ENCODE data around the gene SCUBE2. TPM values are rescaled to one million over a fixed set of nuclear protein-coding genes. Genes with fewer than 3 reads are reported as not detected.

The SCUBE2 gene
- total RNA-seq, 4 donors from 2014 or later, result 0.24 to 3.6 (median 2.3) TPM

DNA sequence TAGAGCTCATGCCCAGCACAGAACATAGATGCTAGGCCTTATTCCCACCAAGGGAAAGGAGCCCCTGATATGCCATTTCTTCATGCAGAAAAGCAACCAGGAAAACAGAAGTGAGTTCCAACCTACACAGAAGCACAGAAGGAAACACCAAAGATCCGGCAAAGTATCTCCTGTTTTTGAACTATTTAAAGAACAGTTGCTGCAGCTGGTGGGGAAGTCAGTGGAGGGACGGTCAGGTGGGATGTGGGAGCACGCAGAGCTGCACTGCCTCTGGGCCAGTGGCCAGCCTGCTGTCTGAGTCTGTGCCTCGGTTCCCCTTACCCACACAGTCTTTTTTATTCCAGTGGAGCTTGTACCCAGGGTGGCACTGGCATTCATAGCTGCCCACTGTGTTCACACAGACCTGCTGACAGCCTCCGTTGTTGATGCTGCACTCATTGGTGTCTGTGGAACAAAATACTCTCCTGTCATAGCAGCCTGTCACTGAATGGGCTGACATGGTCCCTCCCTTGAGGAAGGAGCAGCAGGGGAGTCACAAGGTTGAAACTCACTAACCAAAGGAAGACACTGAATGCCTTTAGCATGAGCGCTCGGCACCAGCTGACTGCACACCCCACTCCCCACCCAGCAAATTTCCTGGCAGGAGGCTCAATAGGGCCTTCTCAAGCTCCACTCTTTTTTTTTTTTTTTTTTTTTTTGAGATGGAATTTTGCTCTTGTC, 37.9 kb downstream of the SCUBE2 start:
- Histone ChIP-seq H3K27me3 (no peaks in the 10 kb centered on the region), H3K4me1 (peaks cover 0 to 7% of the 10 kb centered on the region in 2 donors), H3K9me3 (no peaks in the 10 kb centered on the region), H3K27ac (no peak overlapping the region), H3K36me3 (no peaks in the 10 kb centered on the region), H3K4me3 (no peak overlapping the region)
- ATAC-seq (no peak), DNase-seq (no peak)
- in situ Hi-C loops (cut with MboI; ENCODE audit: low sequenced_read_pairs in 4 of 4) (no loop called here), intact Hi-C loops (cut with DNase I; ENCODE audit: low total_unique reads) (no loop called here)
- no peak for TF ChIP-seq POLR2A (IDR thresholded peaks at IDR 0.05)
- TF ChIP-seq, protein P1, sequence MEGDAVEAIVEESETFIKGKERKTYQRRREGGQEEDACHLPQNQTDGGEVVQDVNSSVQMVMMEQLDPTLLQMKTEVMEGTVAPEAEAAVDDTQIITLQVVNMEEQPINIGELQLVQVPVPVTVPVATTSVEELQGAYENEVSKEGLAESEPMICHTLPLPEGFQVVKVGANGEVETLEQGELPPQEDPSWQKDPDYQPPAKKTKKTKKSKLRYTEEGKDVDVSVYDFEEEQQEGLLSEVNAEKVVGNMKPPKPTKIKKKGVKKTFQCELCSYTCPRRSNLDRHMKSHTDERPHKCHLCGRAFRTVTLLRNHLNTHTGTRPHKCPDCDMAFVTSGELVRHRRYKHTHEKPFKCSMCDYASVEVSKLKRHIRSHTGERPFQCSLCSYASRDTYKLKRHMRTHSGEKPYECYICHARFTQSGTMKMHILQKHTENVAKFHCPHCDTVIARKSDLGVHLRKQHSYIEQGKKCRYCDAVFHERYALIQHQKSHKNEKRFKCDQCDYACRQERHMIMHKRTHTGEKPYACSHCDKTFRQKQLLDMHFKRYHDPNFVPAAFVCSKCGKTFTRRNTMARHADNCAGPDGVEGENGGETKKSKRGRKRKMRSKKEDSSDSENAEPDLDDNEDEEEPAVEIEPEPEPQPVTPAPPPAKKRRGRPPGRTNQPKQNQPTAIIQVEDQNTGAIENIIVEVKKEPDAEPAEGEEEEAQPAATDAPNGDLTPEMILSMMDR (IDR thresholded peaks at IDR 0.05 in 4 of 5, conservative IDR thresholded peaks at IDR 0.05 in 1 of 5), result no peak

DNA sequence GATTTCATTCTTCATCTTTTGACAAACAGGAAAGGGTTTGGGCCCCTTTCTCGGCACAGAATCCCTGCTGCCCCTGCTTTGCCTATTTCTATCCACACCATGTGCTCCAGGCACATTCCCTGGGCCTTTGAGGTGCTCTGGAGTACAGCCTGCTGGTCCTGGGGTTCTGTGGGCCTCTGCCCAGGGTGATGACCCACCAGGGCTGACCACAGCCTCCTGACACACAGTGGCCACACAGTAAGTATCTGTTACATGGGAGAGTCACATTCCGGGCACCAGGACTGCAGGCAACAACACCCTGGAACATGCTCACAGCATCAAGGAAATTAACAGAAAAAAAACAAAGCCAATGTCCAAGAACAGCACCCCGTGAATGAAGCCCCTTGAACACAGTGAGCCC, 39.1 kb downstream of the SCUBE2 start:
- Histone ChIP-seq H3K27ac (no peak overlapping the region), H3K4me3 (no peak overlapping the region), H3K36me3 (no peaks in the 10 kb centered on the region), H3K9me3 (no peaks in the 10 kb centered on the region), H3K4me1 (peaks cover 2 to 17% of the 10 kb centered on the region in 2 donors), H3K27me3 (no peaks in the 10 kb centered on the region)
- DNase-seq (no peak), ATAC-seq (no peak)
- intact Hi-C loops (cut with DNase I; ENCODE audit: low total_unique reads) (no loop called here), in situ Hi-C loops (cut with MboI; ENCODE audit: low sequenced_read_pairs in 4 of 4) (no loop called here)
- TF ChIP-seq, protein P1 (IDR thresholded peaks at IDR 0.05 in 4 of 5, conservative IDR thresholded peaks at IDR 0.05 in 1 of 5), result no peak
- TF ChIP-seq POLR2A (IDR thresholded peaks at IDR 0.05), result no peak

DNA sequence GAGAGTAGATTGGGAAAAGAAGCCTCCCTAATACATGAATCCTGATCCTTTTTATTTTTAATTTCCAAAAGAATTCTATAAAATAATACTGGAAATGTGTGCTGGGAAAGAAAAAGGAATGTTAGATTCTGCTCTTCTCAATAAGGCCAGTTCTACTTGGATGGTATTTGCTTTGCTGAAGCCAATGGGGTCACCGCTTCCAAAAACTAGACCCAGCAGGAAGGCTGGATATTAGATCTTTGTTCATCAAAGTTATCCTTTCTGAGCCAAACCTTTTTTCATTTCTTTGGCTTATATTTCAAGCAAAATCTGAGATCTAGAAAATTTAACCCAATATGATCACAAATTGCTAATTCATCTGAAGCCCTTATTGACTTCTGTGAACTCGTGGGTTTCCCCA, 41.4 kb downstream of the SCUBE2 start:
- Histone ChIP-seq H3K27ac (no peak overlapping the region), H3K27me3 (no peaks in the 10 kb centered on the region), H3K4me3 (no peak overlapping the region), H3K36me3 (no peaks in the 10 kb centered on the region), H3K9me3 (no peaks in the 10 kb centered on the region), H3K4me1 (peaks cover 4 to 14% of the 10 kb centered on the region in 2 donors)
- in situ Hi-C loops (cut with MboI; ENCODE audit: low sequenced_read_pairs in 4 of 4) (no loop called here), intact Hi-C loops (cut with DNase I; ENCODE audit: low total_unique reads) (no loop called here)
- no peak for TF ChIP-seq POLR2A (IDR thresholded peaks at IDR 0.05)
- TF ChIP-seq, protein P1 (IDR thresholded peaks at IDR 0.05 in 4 of 5, conservative IDR thresholded peaks at IDR 0.05 in 1 of 5), result no peak
- ATAC-seq (no peak), DNase-seq (no peak)

DNA sequence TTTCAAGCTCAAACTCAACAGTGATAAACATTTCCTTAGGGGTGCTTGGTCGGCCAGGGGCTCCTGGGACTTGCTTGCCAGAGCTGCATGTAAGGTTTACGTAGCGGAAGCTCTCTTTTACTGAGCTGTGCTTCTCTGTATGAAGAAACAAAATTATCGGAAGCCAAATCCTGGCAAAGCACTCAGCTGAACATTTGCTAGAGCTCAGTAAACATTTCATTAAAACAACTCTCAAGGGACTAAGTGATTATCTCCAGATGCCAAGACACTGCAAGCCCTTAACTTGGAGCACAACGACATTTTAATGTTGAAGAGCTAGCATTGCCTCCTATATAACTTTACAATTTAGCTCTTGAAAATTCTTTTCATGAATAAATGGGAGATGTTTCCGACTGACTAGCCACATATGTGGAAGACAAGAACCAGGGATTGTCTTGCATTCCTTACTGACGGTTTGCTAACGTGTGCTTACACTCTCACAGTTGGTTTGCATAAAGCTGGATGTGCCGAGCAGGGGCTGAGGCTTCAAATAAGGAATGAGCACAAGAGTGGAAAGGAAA, 43.4 kb downstream of the SCUBE2 start:
- ATAC-seq (peak in 1 of 2 donors; percentile 58), DNase-seq (no peak)
- no peak overlapping the region for H3K4me3 ChIP-seq
- H3K9me3 ChIP-seq, result no peaks in the 10 kb centered on the region
- H3K4me1 ChIP-seq, result peaks cover 4 to 14% of the 10 kb centered on the region in 2 donors
- H3K27ac ChIP-seq, result peak overlapping the region; percentile 0 to 51 (median 28)
- in situ Hi-C loops (cut with MboI; ENCODE audit: low sequenced_read_pairs in 4 of 4), result no loop called here
- H3K27me3 ChIP-seq, result no peaks in the 10 kb centered on the region
- intact Hi-C loops (cut with DNase I; ENCODE audit: low total_unique reads), result no loop called here
- TF ChIP-seq, protein P1 (IDR thresholded peaks at IDR 0.05 in 4 of 5, conservative IDR thresholded peaks at IDR 0.05 in 1 of 5), result no peak
- no peak for TF ChIP-seq POLR2A (IDR thresholded peaks at IDR 0.05)
- no peaks in the 10 kb centered on the region for H3K36me3 ChIP-seq
